COLO668 (cell line): ENCODE measurements around the gene EARS2.
A peak's percentile ranks its signal among the peaks of the same experiment; 100 is the strongest.
"Not testable (repeated sequence)": the region's sequence is repeated elsewhere in the genome, so short reads cannot be mapped to it uniquely, and the experiment has no call there.

Experiments used
- DNase-seq: peaks from one replicate; lab custom pipeline; 2025; ENCODE audit not compliant: unreplicated experiment; lab: John Stamatoyannopoulos, UW

The EARS2 gene

DNA sequence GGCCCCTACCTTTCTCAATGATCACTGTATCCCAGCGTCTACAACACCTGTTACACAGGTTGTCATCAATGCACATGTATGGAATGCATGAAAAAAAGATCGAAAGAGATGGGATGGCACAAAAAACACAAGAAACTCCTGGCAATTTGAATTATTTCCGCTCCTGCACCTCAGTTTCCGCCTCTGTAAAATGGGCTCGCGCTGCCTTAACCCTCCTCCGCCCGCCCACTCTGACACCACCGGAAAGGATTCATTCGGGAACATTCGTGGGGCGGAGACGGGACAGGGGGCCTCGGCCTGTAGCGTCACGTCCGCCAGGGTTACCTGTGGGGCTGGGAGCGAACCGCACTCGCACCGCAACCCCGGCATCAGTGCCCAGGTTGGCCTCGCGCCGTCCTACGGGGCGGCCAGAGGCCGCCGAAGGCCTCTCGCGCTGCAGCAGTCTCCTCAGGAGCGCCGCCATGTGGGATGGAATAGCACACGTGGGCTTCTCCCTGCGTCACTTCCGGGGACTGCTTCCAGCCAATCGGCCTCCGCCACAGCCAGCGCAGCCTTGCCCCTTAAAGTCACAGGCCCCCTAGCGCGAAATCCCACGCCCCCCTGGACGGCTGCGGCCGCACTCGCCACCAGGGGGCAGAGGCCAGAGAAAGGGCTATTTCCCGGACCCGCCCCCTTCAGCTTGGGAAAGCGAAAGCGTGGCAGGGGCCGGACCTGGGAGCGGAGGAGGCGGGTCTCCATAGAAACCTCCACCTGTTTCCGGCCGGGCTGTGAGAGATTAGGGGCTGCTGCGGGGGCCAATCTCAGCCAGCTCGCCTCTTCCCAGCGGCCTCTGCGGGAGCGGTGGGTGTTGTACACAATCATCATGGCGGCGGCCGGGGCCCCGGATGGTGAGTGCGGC lies at the start of gene EARS2, which contains the start of gene UBFD1:
Gene EARS2 (minus strand): TSS at position 470 of the 898 bp plus-strand sequence. CDS start 7 bp downstream, at position 463.
Gene UBFD1 (plus strand): TSS at position 847 of the 898 bp plus-strand sequence. CDS start 16 bp downstream, at position 863.
- DNase-seq, result peak; percentile 97

- DNase-seq, result no peak
These were observed 40.0 kb upstream of the EARS2 start for GRCh38 chr16:23597003-23597756.

DNA sequence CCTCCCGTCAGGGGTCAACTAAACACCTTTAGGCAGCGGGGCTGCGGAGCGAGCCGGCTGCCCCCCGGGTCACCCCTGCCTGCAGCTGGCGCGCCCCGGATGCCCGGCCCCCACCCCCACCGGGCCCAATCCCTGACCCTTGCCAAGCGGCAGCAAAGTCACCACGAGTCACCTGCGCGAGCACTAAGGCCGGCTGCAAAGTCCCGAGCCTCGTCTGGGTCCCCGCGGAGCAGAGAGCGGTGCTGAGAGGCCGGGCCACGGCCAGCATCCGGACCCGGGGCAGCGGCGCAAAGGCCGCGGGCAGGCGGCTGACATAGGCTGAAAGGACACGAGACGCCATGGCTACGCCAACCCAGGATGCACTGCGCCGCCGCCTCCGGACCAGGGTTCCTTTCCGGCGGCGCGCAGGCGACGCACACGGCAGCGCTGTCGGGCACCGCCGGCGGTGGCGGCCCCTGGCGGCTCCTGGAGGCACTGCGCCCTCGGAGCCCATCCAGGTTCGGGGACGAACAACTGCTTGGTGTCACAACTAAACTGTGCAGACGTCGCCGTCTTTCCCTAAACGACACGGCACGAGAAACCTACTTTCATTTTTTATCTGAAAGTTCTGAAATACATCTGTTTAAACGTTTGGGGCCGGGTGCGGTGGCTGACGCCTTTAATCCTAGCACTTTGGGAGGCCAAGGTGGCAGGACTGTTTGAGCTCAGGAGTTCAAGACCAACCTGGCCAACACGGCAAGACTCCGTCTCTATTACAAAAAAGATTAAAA lies 39.0 kb upstream of the EARS2 start, which contains the start of gene NDUFAB1:
Gene NDUFAB1 (minus strand): TSS at position 366 of the 770 bp plus-strand sequence. CDS start 26 bp downstream, at position 340.
- peak; percentile 95 for DNase-seq

DNA sequence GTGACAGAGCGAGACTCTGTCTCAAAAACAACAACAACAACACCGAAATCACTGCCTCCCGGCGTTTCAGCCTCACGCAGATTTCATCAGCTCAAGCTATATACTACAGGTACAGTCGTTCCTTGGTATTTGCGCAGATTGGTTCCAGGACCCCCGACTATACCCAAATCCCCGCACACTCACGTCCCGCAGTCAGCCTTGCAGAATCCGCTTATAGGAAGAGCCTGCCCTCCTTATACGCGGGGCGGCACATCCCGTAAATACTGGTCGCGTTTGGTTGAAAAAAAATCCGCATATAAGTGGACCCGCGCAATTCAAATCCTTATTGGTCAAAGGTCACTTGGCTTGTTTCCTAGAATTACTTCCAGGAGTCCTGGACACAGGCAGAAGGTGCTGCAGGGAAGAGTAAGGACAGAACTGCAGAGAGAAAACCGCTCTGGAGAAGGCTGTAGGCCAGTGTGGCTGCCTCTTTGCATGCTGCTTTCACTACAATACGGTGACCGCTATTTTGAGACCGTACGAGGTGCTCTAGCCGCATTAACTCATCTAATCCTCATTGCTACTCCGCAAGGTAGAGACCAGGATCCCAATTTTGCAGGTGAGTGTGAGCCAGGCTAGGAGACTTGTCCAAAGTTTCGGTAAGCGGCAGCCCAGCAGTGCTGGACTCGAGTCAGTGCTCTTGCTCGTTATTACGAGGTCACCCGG lies 38.2 kb upstream of the EARS2 start:
- no peak for DNase-seq

DNA sequence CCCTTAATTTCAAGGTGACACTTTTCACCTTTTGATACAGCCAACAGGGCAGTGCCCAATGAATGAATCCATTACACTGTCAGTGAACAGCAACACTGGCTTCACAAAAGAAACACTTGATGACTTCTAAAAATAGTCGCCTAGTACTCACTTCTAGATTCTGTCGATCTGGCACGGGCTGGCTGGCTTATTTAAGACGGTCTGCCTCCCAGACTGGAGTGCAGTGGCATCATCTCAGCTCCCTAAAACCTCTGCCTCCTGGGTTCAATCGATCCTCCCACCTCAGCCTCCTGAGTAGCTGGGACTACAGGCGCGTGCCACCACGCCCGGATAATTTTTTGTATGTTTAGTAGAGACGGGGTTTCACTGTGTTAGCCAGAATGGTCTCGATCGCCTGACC lies 37.0 kb upstream of the EARS2 start:
- DNase-seq, result no peak

DNA sequence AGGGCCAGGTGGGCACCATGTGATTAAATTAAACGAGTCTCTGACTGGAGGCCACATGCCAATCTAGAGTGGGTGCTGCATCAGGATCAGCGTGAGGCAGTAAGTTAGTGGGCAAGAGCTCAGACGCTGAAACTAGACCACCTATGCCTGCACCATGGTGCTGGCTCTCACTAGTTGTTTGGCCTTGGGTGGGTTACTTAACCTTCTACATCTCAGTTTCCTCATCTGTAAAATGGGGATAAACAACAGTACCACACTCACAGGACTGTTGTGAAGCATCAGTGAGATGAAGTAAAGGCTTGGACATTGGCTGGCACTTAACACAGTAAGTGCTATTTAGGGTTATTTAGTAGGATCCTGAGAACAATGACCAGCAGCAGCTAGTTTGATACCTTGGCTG lies 33.0 kb upstream of the EARS2 start:
- DNase-seq, result no peak

DNA sequence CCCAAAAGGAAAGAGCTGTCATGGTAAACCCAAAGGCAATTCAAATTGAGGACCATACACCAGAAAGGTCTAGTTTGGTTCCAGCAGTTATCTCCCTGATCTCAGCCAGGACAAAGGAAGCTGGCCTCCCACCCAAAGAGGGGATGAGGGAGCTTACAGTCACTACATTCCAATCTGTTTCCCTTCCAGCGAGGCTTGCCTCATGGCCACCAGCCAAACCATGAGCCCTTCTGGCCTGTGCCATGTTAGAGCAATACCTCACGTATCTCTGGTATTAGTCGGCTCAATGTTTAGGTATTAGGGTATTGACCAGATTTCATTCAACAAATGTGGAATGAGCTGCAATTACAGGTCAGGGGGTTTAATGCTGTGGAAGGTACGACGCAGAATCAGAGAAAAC lies 30.6 kb upstream of the EARS2 start:
- DNase-seq, result no peak

DNA sequence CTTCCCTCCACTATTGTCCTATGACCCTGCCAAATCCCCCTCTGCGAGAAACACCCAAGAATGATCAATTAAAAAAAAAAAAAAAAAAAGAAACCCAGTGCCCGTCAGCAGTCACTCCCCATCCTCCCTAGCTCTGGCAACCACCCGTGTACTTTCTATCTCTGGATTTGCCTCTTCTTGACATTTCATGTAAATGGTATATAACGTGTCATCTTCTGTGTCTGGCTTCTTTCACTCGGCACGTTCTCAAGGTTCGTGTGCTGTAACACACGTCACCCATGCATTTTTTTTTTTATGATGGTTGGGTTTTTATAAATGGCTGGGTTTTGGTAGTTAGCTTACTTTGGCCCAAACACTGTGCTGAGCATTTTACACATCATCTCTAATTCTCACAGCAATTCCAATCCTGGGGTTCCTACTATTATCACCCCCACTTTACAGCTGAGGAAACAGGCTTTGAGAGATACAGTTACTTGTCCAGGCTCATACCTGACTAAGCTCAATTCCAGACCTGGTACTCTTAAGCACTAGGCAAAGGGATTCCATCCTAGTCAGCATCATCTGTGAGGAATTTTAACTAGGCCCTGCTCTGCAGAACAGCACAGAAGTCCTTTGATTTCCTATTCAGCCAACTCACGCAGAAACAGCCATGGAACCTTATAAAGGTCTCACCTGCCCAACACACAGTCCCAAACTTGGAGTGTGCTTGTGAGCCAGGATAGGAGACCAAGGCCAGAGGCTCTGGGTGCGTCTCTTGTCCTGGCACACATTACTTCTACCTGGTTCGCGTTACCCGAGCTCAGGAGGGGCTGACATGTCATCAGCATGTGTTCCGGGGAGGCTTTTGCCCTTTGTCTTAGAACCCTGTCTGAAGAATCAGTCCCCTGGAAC lies 27.3 kb upstream of the EARS2 start:
- DNase-seq, result no peak

DNA sequence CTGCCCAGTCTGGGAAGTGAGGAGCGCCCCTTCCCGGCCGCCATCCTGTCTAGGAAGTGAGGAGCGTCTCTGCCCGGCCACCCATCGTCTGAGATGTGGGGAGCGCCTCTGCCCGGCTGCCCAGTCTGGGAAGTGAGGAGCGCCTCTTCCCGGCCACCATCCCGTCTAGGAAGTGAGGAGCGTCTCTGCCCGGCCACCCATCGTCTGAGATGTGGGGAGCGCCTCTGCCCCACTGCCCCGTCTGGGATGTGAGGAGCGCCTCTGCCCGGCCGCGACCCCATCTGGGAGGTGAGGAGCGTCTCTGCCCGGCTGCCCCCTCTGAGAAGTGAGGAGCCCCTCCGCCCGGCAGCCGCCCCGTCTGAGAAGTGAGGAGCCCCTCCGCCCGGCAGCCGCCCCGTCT lies 26.1 kb upstream of the EARS2 start:
- DNase-seq, result not testable (repeated sequence)

DNA sequence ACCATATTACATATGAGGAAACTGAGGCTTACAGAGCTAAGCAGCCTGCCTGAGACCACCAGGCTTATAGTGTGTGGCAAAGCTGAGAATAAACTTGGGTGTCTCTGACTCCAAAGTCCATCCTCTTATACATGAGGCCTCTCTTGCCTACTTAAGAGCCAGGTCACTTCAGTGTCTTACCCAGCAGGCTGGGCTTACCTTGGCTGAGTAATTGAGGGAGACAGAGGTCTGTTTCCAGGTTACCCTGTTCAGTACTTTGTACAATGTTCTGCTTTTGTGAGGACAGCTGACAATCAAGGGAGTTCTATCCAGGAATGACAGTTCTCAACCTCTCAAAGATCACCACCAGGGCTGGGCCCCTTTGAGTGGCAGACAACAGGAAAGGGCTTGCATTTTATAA lies 24.6 kb upstream of the EARS2 start:
- DNase-seq, result no peak

- DNase-seq, result no peak
These were observed 23.2 kb upstream of the EARS2 start for GRCh38 chr16:23580391-23580790.

DNA sequence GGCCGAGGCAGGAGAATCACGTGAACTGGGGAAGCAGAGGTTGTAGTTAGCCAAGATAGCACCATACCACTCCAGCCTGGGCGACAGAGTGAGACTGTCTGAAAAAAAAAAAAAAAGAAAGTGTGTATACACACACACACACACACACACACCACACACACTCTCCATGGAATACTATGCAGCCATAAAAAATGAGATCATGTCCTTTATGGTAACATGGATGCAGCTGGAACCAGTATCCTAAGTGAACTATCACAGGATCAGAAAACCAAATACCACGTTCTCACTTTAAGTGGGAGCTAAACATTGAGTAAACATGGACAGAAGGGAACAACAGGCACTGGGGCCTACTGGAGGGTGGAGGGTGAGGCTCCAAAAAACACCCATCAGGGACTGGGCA lies 22.2 kb upstream of the EARS2 start:
- no peak for DNase-seq

DNA sequence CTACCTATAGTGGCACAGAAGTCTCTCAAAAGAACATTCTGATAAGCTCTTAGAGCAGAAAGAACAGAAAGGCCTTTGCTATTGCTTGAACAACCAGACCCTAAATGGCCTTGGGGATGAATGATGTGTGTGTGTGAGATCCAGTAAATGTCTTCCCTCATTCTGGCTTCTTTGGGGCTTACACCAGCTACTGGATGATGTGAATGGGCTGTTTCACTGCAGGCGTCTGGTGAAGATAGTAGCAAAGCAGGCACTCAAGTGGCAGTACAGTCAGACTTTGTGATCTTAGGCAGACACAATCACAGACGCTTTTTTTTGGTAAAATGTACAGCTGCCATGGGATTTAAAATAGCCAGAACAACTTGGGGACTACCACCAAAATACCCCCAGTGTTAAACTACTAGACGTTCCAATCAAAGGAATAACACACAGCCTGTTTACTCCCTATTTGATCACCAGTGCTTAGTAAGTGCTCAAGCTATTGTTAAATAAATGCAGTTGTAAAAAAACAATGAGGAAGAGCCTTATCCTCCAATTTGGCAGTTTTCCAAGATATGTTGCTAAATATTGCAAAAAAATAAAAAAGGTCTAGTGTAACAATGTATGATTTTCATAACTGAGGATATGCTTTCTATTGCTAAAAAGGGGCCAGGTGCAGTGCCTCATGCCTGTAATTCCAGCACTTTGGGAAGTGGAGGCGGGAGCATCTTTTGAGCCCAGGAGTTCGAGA lies 21.1 kb upstream of the EARS2 start:
- DNase-seq, result no peak

- no peak for DNase-seq
These were observed 20.3 kb upstream of the EARS2 start for GRCh38 chr16:23577493-23577892.

DNA sequence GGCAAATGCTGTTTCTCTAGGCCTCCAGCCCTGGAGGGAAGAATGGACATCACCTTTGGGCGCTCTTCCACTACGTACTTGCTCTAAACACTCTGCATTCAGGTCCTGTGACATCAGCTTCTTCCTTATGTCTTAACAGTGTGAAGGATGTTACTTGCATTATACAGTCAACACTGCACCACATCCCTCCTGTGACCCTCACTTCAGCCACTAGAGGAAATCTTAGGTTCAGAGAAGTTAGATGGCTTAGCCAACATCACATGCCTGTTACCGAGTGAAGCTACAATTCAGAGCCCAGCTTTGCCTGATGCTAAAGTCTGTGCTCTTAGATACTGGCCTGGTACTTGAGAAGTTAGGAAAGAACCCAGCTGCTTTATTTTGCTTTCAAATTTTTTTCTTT lies 18.7 kb upstream of the EARS2 start:
- no peak for DNase-seq

GRCh38 chr16:23573817-23574216 lies 16.7 kb upstream of the EARS2 start:
- DNase-seq, result no peak

GRCh38 chr16:23572394-23572793 lies 15.2 kb upstream of the EARS2 start:
- DNase-seq, result no peak

DNA sequence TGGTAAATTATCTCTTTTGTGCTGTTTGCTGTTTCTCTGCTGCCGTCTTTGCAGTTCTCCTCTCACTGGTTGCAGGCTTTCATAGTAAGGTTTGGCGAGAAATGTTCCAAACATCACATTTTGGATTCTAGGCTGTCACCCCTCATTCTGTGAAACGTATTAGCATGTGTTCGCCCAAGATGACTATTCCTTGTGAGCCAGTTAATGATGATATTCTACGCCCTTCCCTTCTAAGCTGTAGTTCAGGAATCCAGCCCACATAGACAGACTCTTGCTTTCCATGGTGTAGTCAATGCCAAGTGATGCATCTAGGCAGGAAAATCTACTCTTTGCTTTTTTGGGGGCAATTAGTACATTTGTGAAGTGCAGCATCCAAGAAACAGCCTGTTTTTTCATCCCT lies 14.7 kb upstream of the EARS2 start:
- DNase-seq, result no peak
